NCI-H524 (cell line): ENCODE data around the gene EP300.
"Not testable (repeated sequence)": the region's sequence is repeated elsewhere in the genome, so short reads cannot be mapped to it uniquely, and the experiment has no call there.

Experiments
- DNase-seq, 2 experiments: peaks; one replicate each; lab custom pipeline; 2025; lab: John Stamatoyannopoulos, UW

Gene EP300

DNA sequence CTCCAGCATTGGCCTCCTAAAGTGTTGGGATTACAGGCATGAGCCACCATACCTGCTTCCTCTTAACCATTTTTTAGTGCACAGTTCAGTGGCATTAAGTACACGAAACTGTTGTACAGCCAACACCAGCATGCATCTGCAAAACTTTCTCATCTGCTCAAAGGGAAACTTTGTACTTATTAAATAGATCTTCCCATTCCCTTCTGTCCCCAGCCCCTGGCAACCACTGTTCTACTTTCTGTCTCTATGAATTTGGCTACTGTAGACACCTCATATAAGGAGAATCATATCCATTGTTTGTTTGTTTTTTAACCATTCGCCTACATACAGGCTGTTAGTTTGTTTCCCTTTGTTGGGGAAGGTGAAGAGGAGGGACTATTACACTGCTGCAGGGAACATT, 6.5 kb upstream of the EP300 start:
- DNase-seq = no peak

DNA sequence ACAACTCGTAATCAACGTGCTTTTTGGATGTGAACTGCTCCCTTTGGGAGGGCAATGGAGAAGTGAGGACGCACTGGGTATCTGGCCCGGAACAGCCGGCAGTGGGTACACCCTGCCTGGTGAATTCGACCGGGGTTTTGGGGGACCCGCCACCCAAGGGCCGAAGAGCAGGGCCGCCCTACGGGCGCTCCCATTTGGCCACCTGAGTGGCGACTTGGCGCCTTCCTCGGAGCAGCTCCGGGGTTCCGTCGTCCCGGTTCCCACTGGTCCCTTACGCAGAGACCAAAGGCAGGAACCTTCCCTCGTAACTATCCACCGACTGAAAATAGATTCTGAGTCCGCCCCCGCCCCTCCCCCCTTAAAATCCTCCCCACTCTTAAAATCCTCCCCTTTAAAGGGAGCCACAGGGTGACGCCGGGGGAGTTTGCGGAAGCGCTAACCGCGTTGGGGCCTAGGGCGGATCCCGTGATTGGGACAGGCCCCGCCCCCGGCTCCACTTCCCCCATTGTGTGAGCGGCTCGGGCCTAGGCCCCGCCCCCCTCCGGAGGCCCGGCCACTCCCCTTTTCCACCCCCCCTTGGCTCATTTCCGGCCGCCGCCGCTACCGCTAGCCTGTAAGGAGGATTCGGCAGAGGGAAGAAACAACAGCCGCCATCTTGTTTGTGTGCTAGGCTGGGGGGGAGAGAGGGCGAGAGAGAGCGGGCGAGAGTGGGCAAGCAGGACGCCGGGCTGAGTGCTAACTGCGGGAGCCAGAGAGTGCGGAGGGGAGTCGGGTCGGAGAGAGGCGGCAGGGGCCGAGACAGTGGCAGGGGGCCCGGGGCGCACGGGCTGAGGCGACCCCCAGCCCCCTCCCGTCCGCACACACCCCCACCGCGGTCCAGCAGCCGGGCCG, 1.0 kb upstream of the EP300 start:
- DNase-seq = peak; percentile 97 to 99

DNA sequence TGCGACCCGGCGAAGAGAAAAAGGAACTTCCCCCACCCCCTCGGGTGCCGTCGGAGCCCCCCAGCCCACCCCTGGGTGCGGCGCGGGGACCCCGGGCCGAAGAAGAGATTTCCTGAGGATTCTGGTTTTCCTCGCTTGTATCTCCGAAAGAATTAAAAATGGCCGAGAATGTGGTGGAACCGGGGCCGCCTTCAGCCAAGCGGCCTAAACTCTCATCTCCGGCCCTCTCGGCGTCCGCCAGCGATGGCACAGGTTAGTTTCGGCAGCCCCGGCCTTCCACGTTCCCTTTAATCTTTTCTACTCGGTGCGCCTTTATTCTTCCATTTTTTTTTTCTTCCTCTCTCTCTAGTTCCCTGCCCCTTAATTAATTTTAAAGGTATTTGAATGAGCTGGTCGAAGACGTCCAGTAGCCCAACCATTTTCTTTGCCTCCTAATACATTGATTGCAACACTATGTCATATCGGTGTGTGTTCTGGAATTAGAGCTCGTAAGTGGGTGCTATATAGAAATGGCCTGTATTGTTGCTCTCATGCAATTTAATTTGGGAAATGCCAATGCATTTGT, 537 bp downstream of the EP300 start:
- peak in 1 of 2 experiments; percentile 51 for DNase-seq

DNA sequence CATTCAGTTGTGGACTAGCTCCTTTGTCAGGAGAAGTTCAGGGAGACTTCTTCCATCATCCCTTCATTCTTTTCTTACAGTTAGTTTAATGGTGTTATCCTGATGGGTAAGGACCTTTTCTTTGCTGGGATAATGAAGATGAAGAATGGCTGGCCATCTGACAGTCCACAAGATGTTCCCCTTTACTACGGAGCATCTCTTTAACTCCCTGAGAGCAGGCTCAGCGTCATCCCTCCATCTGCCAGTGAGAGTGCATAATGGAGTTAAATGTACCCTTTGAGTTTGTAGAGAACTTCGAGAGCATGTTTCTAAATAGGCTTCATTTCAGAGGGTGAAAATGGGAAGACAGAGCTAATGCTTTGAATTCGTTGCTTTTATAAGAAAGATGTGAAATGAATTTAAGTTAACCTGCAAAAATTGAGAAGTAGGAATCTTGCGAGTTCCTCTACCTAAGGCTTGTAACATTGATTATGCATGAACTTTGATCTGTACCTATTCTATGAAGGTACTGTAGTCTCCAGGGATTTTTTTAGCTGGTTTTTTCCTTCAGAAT, 1.7 kb downstream of the EP300 start:
- peak; percentile 60 to 87 for DNase-seq

DNA sequence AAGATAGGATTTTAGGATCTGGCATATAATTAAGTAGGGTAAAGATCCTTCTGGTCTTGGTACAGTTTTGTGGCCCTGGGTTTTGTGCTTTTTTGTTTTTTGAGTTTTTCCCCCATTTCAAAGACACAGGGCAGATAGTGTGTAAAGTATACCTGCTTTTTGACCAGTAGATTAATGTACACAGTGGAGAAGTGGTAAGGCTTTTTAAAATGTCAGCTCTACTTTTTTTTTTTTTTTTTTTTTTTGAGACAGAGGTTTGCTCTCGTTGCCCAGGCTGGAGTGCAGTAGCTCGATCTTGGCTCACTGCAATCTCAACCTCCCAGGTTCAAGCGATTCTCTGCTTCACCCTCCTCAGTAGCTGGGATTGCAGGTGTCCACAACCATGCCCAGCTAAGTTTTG, 4.0 kb downstream of the EP300 start:
- DNase-seq = no peak

DNA sequence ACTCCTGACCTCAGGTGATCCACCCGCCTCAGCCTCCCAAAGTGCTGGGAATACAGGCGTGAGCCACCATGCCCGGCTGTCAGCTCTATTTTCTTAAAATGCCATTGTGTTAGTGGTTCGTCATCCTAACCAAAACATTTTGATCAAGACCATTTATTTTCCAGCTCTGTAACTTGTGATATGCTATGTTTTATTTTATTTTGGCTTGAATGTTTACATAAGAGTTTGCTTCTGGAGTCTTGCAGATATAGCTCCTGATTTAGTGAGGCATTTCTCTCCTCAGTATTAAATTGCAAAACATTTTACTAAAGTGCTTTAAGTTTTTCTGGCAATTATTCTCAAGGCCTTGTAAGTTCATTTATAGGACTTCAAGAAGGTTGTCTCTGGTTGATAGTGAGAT, 4.4 kb downstream of the EP300 start:
- DNase-seq = no peak

DNA sequence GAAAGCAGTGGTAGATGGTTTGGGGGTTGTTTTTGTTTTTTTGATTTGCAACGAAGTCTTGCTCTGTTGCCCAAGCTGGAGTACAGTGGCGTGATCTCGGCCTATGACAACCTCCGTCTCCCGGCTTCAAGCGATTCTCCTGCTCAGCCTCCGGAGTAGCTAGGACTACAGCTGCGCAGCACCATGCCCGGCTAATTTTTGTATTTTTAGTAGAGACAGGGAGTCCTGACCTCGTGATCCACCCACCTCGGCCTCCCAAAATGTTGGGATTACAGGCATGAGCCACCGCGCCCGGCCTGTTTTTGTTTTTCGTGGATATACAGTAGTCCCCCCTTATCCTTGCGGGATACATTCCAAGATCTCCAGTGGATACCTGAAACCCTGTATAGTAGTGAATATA, 6.6 kb downstream of the EP300 start:
- DNase-seq = no peak

DNA sequence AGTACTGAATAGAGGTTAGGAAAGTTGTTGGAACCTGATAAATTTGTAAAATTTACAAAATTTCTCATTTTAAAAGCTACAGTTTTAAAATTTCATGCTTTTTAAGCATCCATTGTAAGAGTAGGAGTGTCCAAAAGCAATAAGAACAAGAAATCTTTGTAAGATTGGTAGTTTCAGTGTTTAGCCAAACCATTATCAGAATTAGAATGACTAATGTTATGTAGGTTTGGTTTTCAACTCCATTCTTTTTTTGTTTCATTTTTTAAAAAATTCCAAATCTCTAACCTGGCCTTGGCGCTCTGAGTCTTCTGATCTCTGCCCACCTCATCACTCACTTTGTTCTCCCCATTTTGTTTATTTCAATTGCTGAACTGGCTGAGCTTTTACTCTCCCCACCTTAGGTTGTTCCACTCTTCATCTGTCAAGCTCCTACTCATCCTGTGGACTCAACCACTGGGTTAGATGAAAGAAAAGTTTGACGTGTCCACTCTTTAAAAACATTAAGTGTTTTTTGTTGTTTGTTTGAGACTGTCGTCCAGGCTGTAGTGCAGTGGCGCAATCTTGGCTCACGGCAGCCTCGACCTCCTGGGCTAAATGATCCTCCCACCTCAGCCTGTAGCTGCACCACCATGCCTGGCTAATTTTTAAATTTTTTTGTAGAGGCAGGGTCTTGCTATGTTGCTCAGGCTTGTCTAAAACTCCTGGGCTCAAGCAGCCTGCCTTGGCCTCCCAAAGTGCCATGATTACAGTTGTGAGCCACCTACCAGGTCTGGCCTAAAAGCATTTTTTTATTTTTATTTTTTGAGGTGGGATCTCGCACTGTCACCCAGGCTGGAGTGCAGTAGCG, 14.0 kb downstream of the EP300 start:
- DNase-seq = no peak

DNA sequence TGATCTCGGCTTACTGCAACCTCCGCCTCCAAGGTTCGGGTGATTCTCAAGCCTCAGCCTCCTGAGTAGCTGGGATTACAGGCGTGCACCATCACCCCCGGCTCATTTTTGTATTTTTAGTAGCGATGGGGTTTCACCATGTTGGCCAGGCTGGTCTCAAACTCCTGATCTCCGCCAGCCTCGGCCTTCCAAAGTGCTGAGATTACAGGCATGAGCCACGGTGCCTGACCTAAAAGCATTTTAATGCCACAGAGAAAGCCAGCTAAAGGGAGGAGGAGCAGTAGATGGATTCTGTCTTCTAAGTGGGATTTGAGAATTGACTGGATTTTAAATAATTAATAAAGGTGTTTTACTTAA, 14.6 kb downstream of the EP300 start:
- not testable (repeated sequence) for DNase-seq

DNA sequence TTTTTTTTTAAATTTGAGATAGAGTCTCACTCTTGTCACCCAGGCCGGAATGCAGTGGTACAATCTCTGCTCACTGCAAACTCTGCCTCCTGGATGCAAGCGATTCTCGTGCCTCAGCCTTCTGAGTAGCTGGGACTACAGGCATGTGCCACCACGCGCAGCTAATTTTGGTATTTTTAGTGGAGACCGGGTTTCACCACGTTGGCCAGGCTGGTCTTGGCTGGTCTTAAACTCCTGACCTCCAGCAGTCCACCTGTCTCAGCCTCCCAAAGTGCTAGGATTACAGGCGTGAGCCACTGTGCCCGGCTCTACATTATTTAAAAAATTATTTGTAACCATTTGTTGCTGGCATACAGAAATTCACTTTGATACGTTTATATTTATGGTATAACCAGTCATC, 18.6 kb downstream of the EP300 start:
- no peak for DNase-seq

DNA sequence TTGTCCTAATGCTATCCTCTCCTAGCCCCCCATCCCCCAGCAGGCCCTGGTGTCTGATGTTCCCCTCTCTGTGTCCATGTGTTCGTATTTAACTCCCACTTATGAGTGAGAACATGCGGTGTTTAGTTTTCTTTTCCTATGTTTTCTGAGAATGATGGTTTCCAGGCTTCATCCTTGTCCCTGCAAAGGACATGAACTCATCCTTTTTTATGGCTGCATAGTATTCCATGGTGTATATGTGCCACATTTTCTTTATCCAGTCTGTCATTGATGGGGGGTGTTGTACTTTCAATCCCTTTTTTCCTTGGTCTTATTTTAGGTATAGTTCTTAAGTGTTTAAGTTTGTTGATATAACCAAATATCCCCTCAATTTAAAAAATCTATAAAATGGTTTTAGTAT, 23.9 kb downstream of the EP300 start:
- no peak for DNase-seq

DNA sequence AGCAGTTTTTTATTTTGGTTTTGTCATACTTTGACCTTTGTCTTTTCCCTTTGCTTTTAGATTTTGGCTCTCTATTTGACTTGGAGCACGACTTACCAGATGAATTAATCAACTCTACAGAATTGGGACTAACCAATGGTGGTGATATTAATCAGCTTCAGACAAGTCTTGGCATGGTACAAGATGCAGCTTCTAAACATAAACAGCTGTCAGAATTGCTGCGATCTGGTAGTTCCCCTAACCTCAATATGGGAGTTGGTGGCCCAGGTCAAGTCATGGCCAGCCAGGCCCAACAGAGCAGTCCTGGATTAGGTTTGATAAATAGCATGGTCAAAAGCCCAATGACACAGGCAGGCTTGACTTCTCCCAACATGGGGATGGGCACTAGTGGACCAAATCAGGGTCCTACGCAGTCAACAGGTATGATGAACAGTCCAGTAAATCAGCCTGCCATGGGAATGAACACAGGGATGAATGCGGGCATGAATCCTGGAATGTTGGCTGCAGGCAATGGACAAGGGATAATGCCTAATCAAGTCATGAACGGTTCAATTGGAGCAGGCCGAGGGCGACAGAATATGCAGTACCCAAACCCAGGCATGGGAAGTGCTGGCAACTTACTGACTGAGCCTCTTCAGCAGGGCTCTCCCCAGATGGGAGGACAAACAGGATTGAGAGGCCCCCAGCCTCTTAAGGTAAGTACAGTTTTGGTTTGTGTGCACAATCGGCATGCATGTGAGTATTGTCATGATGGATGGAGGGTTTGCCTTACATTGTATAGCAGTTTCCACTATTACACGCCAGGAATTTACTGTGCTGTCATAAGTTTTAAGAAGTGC, 25.0 kb downstream of the EP300 start:
- no peak for DNase-seq

DNA sequence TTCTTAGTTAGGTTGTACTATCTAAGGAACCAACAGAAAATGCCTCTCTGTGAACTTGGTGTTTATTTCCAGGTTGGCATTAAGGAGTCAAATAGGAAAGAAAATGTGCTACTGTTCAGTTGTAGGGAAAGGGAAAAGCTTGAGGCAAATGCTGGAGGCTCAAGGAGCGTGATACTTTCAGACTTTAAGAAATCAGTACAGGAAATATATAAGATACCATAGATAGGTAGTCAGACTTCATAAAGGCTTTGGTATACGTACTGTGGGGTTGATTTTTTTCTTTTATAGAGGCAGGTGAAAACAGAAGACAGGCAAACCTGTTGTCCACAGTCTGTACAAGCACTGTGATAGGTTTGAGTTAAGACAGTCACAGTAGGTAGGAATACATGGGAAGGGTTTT, 30.8 kb downstream of the EP300 start:
- no peak for DNase-seq

DNA sequence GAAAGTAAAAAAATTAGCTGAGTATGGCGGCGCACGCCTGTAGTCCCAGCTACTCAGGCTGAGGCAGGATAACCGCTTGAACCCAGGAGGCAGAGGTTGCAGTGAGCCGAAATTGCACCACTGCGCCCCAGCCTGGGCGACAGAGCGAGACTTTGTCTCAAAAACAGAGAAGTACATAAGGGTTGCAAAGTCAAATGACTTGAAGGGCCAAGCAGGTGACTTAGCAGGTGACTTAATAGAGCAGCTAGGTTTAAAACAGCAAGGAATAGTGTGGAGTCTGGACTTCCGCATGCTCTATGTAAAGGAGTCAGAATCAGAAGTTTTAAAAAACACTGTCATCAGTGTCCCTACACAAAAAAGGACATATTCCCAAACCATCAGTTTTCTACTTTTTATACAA, 31.7 kb downstream of the EP300 start:
- DNase-seq = no peak

DNA sequence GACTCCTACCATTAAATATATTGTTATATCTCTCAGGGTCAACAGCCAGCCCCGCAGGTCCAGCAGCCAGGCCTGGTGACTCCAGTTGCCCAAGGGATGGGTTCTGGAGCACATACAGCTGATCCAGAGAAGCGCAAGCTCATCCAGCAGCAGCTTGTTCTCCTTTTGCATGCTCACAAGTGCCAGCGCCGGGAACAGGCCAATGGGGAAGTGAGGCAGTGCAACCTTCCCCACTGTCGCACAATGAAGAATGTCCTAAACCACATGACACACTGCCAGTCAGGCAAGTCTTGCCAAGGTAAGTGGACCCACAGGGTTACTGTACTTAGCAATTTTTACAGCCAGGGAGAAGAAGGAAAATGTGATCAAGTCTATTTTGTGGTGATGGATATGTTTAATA, 35.1 kb downstream of the EP300 start:
- DNase-seq = no peak

DNA sequence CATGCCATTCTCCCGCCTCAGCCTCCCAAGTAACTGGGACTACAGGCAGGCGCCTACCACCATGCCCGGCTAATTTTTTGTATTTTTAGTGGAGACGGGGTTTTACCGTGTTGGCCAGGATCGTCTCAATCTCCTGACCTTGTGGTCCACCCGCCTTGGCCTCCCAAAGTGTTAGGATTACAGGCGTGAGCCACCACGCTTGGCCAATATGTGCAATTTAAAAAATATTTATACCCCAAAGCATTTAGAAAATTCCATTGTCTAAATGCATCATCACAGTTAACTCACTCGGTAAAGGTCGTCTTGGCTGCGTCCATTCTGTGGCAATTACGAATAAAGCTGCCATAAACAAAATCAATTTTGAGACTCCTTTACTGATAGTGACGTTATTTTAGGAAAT, 36.2 kb downstream of the EP300 start:
- no peak for DNase-seq

DNA sequence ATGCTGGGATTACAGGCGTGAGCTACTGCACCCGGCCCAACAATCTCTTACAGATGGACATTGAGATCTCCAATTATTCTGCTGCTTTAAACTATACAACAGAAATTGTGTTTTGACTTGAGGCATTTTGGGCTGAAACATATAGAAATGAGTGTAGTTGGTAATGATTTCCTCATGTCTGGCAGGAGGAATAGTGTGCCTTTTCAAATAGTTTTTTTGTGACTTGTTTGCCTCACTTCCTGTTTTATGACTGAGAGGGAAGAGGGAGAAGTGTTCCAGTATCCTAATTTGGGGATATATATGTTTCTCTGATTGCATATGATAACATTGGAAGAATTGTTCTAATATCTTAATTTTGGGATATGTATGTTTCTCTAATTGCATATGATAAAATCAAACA, 40.2 kb downstream of the EP300 start:
- DNase-seq = no peak

DNA sequence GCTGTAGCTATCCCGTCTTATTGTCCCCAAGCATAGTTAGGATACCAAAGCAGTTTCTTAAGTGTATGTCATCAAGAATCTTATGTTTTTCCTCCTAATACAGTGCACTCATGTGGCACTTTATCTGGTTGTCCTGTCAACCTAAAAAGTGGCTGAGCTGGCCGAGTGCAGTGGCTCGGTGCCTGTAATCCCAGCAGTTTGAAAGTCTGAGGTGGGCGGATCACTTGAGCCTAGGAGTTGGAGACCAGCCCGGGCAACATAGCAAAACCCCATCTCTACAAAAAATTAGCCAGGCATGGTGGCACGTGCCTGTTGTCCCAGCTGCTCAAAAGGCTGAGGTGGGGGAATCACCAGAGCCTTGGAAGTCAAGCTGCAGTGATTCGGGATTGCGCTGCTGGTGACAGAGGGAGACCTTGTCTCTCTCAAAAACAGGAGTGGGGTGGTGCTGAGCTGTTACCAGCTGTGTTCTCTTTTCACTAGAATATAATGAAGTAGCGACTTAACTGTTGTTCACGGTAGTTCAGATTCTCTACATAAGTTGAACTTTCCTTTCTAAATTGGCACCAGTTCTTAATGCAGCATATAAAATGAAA, 48.1 kb downstream of the EP300 start:
- DNase-seq = no peak

DNA sequence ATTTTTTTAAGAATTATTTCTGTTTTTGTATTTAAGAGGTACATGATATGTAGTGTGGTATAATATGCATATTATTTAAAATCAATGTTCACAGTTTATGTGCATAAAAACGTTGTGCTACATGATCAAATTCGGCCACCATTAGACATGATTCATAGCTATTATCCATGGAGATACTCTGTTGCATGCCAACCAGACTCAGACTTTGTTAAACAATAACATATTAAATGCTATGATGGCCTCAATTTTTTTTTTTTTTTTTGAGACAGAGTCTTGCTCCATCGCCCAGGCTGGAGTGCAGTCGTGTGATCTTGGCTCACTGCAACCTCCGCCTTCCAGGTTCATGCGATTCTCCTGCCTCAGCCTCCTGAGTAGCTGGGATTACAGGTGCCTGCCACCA, 53.5 kb downstream of the EP300 start:
- DNase-seq = not testable (repeated sequence)

DNA sequence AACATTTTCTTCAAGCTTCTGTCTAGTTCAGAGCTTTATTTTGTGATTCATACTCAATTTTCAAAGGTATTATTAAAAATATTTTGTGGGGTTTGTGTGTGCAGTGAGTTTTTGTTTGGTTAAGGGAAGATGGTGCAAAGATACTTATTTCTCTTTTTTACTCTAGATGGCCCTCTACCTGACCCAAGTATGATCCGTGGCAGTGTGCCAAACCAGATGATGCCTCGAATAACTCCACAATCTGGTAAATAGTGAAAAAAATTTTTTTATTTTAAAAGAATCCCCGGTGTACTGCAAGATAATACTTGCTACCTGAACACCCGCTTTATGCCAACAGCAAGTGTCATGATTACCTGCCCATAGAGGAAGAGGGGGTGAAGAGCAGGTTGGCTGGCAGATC, 54.2 kb downstream of the EP300 start:
- no peak for DNase-seq

DNA sequence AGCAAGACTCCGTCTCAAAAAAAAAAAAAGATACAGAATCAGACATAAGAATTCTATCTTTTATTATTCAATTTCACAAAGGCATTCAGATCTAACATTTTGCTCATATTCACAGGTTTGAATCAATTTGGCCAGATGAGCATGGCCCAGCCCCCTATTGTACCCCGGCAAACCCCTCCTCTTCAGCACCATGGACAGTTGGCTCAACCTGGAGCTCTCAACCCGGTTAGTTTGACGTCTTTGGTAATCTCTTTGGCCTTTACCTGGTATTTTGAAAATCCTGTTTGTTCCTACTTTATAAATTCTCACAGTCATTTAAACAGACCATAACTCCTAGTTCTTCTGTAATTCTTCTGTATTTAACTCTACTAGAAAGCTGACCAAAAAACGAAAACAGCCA, 55.3 kb downstream of the EP300 start:
- no peak for DNase-seq
